Breast epithelium (tissue), 3 donors: ENCODE data around the gene SCG2.

ENCODE experiments used
- POLR2A ChIP-seq: fragments of 450-650 bp; IDR thresholded peaks from one replicate; pipeline ENCODE4 v1.6.1; 2016; ENCODE audit warnings: antibody characterized with exemption, mild to moderate bottlenecking, moderate library complexity
- POLR2AphosphoS5 ChIP-seq, 3 donors: sonication (generic); formaldehyde crosslinking; IDR thresholded peaks; one replicate each; pipeline ENCODE4 v1.6.1; 2017; ENCODE audit warnings: antibody characterized with exemption in 3 of 3
- TF ChIP-seq, protein P1 (sequence below), 3 donors: fragments of 450-650 bp; IDR thresholded peaks; one replicate each; pipeline ENCODE4 v1.5.1; 2016 to 2017; ENCODE audit warnings: antibody characterized with exemption in 3 of 3, mild to moderate bottlenecking in 3 of 3, moderate library complexity in 3 of 3

GRCh38 chr2:223602972-223603371 lies 811 bp upstream of the SCG2 start:
- TF ChIP-seq, protein P1, sequence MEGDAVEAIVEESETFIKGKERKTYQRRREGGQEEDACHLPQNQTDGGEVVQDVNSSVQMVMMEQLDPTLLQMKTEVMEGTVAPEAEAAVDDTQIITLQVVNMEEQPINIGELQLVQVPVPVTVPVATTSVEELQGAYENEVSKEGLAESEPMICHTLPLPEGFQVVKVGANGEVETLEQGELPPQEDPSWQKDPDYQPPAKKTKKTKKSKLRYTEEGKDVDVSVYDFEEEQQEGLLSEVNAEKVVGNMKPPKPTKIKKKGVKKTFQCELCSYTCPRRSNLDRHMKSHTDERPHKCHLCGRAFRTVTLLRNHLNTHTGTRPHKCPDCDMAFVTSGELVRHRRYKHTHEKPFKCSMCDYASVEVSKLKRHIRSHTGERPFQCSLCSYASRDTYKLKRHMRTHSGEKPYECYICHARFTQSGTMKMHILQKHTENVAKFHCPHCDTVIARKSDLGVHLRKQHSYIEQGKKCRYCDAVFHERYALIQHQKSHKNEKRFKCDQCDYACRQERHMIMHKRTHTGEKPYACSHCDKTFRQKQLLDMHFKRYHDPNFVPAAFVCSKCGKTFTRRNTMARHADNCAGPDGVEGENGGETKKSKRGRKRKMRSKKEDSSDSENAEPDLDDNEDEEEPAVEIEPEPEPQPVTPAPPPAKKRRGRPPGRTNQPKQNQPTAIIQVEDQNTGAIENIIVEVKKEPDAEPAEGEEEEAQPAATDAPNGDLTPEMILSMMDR (IDR thresholded peaks at IDR 0.05): no peak
- no peak for TF ChIP-seq POLR2A
- TF ChIP-seq POLR2AphosphoS5 (IDR thresholded peaks at IDR 0.05): no peak
